Measurements from ENCODE around the gene POC1A.
"Not testable (repeated sequence)": the region's sequence is repeated elsewhere in the genome, so short reads cannot be mapped to it uniquely, and the experiment has no call there.

Gene POC1A

DNA sequence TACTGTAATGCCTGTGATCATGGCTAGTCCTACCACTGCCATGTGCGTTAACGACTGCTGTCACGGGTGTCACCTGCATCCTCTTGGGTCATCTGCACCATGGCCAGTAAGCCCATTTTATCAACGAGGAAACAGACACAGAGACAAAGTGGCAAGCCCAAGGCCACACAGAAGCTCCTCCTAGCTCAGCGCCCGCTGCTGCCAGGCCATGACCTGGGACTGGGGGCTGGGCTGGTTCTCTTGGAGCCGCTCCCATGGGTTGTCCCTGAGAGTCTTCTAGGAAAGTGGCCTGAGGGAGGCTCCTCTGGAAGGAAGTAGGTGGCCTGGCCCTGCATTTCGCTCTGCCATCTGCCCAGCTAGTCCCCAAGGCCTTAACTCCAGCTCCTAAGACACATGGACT is 102.8 kb downstream of the POC1A start:
- DNase-seq (ENCODE audit: low read depth in 1 of 2, low spot score in 1 of 2): no peak

DNA sequence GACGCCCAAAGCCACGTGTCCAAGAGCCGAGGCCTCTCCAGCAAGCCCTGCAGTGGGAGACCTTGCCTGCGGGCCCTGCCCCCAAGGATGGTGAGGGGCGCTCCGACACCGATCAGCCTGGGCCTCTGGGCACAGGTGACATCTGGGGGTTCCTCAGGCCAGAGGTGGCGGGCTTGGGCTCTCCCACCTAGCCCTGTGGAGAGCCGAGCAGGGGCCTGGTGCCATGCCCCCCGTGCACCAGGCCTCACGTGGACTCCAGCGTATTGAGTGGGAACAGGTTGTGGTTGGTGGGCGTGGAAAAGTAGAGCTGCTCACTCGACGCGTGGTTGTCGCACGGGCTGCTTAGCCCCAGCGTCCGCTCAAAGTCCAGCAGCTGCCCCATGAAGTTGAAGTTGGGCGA is 103.7 kb downstream of the POC1A start:
- DNase-seq (ENCODE audit: low read depth in 1 of 2, low spot score in 1 of 2): no peak

DNA sequence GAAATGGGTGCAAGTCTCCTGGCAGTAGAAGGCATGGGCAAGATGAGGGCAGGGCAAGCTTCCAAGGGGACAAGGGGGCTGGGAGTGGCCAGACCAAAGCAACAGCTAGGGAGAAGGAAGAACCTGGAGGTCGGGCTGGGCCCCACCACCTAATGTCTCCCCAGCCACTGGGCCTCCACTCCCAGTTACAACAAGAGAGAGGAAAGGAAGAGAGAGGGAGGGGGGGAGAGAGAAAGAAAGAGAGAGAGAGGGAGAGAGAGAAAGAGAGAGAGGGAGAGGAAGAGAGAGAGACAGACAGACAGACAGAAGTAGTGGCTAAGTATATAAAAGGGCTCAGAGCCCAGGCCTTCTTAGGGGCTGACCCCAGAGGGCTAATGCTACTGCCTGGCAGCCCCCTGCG is 104.7 kb downstream of the POC1A start:
- DNase-seq (ENCODE audit: low read depth in 1 of 2, low spot score in 1 of 2): no peak

DNA sequence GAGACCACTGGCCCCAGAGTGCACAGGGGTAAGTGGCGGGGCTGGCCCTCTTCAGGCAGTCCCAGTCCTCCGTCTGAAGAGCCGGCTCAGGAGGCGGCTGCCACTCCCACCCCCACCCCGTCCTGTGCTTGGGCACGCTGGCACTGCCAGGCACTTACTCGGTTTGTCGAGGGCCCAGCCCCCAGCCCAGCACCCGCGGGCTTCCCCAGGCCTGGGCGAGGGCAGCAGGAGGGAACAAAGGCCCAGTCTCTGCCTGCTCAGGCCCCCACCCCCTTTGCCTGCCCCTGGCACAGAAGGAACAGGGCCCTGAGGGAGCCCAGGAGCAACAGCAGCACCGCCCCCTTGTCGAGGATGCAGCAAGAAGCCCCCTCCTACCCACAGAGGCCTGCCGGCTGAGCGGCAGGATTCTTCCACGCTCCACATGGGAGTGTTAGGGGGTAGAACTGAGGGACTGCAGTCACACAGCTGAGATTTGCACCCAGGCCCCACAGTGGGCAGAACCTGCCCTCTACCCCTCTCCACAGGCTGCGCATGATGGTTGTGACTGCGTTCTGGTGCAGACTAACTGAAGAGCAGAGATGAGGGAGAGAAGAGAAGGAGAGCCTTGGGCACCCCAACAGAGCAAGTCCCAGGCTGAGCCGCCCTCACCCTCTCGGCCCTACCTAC is 106.8 kb downstream of the POC1A start:
- DNase-seq (ENCODE audit: low read depth in 1 of 2, low spot score in 1 of 2): no peak

DNA sequence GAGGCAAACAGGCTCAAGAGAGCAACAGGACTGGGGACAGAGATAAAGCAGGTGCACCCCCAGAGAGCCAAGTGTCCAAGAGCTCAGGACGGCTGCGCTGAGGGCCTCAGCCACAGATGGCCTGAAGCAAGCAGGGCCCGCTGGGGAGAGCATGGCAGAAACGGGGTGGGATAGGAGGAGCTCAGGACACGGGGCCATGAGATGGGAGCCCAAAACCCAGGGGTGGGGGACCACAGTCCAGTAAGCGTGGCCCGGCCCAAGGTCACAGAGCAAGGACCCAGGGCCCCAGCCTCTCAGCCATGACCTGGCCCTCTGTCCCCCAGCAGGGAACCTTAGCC is 107.4 kb downstream of the POC1A start:
- no peak for DNase-seq (ENCODE audit: low read depth in 1 of 2, low spot score in 1 of 2)

DNA sequence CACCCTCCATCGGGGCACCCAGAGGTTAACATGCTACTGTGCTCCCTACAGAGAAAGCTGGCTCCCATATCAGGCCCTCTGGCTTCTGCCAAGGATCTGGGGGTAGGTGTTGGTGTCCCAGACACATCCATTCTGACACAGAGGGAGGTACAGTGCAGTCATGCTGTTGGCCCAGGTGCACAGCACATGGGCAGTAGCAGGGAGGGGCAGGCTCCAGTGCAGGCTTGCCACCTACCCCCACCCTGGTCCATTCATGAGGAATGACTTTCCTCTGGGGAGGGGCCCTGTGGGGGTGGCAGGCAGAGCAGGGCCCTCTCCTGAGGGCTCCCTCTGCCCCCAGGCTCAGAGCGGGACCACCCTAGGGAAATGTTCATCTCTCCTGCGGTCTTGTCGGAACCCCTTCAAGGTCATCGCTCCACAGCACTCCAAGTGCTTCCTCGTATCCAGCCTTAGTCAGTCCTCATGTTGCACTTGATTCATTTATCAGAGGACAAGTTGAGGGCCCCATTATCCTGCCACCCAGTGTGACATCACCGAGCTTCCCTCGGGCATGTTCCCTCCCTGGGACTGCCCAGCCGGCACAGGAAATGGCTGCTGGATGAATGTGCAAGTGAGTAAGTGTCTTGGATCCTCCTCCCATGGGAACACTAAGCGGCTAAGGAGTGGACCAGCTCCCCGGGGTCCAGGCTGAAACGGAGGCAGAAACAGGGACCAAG is 107.9 kb downstream of the POC1A start:
- no peak for DNase-seq (ENCODE audit: low read depth in 1 of 2, low spot score in 1 of 2)

DNA sequence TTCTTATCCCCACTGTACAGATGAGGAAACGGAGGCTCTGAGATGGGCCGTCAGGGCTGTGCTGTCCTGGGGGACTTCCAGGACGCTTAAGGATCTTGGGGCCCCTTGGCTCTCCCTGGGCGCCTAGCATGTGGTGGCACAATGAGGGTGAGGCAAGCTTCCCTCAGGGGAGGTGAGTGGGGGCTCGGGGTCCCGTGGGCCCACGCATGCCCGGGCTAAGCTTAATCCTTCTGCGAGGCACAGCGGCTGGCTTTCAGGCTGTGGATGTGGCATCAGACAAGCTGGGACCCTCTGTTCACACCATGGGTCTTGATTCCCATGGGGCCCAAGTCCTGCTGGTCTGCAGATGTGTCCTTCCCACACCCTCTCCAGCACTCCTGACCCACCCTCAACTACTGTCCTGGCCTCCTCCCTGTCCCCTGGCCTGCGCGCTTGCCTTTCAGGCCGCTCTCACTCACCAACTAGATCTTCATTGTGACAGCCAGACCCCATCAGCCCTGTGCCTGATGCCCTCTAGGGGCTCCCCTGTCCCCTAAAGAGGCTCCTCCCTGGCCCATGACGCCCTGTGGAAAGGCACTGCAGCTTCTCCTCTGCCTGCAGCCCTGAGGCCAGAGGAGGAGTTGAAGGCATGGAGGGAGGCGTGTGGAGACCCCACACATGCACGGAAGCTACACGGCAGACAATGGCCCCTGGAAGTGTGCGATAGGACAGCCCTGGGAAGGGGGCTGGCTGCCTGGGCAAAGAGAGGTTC is 109.2 kb downstream of the POC1A start:
- no peak for DNase-seq (ENCODE audit: low read depth in 1 of 2, low spot score in 1 of 2)

DNA sequence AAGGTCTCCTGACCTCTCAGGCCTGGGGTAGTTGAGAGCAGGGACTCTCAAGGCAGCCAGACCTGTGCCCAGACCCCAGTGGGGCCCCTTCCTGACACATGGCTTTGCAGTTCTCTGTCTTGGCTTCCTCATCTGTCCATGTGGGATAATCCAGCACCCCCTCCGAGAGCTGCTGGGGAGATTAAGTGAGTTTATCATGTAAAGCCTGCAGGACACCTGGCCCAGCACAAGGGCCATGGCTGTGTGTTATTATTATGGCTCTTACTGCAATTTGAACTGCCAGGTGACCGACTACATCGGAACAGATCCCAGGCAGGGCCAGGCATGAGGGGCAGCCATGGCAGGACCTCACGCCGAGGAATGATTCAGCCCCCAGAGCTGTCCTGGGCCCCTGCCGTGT is 110.5 kb downstream of the POC1A start:
- no peak for DNase-seq (ENCODE audit: low read depth in 1 of 2, low spot score in 1 of 2)

DNA sequence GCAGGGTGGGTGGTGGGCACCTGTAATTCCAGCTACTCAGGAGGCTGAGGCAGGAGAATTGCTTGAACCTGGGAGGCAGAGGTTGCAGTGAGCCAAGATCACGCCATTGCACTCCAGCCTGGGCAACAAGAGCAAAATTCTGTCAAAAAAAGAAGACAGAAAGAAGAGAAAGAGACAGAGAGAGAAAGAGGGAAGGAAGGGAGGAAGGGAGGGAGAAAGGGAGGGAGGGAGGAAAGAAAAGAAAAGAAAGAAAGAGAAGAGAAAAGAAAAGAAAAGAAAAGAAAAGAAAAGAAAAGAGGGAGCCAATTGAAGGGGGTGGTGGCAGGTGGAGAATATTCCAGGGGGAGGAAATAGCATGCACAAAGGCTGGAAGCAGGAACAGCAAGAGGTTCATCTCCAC is 111.2 kb downstream of the POC1A start:
- DNase-seq (ENCODE audit: low read depth in 1 of 2, low spot score in 1 of 2): not testable (repeated sequence)

DNA sequence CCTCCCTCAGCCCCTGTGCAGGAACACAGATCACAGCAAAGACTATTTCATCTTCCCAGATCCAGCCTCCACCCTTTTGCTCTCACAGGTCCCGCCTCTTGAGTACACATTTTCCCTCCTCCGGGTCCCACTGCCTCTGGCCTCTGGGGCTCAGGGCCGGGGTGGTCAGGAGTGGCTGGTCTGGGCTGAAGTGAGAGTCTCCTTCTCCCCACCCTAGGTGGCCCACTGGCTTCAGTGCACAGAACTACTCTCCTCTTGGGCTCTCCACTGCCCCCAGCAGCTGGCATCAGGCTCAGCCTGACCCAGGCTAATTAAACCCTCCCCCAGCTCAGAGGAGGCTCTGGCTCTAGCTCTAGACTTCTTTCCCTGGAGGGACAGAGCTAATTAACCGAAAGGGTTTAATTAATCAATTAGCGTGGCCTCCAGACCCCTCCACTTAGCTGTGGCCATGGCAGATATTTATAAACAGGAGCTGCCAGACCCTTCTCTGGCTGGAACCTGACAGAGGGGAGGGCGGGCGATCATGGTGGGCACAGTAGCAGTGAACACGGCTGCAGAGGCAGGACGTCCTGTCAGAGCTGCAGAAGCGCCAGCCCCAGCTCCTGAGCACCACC is 113.0 kb downstream of the POC1A start:
- no peak for DNase-seq (ENCODE audit: low read depth in 1 of 2, low spot score in 1 of 2)

DNA sequence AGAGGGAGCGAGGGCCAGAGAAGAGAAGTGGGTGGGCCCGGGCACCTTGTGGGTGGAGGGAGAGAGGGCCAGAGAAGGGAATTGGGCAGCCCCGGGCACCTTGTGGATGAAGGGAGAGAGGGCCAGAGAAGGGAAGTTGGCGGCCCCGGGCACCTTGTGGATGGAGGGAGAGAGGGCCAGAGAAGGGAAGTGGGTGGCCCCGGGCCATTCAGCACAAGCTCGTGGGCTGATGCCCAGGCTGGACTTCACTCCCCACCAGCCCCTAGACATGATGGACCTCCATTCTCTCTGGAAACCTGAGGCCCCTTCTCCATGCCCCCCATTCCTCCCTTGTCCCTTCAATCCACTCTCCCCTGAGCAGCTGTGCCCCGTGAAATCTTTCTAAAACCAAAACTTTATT is 113.6 kb downstream of the POC1A start:
- no peak for DNase-seq (ENCODE audit: low read depth in 1 of 2, low spot score in 1 of 2)

DNA sequence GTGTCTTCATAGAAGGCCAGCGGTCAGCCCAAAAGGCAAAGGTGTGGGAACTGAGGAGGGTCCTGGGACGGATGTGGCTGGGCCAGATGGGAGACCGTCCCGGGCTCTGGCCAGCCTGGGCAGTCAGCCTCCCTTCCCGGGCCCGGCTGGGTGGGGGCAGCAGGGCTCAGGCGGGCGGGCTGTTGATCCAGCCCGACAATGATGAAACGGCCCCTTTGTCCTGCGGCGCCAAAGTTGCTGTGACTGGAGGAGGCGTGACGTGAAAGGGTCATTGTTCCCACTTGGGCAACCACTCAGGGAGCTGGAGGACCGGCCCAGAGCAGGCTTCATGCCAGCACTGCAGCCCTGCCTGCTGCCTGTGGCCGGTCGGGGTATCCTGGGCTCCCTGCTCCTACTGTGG is 114.4 kb downstream of the POC1A start:
- DNase-seq (ENCODE audit: low read depth in 1 of 2, low spot score in 1 of 2): no peak

DNA sequence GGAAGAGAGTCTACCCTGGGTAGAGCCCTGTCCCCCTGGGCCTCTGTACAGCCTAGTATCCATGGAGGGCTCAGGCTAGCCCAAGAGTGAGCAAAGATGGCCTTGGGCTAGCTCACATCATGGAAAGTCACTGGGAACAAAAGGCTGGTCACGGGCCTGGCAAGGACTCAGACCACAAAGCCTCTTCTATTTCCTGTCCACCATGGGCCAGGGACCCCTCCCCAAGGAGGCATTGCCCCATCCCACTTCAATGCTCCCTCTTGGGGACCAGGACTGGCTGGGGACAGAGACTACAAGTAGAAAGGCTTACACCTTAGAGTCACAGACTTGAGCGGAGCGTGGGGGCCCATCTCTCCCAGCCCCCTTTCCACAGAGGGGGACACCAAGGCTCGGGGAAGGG is 114.8 kb downstream of the POC1A start:
- no peak for DNase-seq (ENCODE audit: low read depth in 1 of 2, low spot score in 1 of 2)

DNA sequence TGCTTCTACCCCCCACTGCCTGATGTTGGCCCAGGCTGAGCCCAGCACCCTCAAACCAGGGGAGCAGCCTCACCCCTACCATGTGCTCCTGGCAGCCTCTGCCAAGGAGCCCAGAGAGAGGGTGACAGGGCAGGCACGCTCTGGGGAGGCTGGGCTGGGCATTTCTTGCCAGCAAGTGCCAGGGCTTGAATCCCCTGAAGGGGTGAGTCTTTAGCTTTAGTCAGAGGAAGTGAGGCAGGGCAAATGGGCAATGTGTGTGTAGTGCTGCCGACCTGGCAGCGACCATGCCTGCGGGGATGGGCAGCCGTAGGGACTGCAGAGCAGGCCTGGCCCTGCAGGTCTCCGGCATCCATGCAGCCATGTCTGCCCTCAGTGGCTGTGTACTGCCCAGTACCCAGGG is 116.0 kb downstream of the POC1A start:
- no peak for DNase-seq (ENCODE audit: low read depth in 1 of 2, low spot score in 1 of 2)

DNA sequence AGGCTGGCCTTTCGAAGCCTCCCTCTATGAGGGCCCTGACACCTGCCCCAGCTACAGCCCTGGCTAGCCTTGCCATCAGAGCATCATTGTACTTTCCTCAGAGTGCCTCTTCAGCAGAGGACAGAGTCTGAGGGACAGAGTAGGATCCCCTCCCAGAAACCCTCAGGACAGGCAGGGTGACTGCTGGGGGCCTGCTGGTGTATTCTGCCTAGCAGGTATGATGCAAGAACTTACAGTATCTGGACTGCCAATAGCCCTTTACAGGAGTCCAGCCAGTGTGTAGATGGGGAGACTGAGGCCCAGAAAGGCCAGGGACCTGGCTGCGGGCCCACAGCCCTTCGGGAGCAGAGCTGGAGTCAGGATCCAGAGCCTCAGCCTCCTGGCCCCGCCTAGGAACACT is 116.9 kb downstream of the POC1A start:
- DNase-seq (ENCODE audit: low read depth in 1 of 2, low spot score in 1 of 2): no peak

DNA sequence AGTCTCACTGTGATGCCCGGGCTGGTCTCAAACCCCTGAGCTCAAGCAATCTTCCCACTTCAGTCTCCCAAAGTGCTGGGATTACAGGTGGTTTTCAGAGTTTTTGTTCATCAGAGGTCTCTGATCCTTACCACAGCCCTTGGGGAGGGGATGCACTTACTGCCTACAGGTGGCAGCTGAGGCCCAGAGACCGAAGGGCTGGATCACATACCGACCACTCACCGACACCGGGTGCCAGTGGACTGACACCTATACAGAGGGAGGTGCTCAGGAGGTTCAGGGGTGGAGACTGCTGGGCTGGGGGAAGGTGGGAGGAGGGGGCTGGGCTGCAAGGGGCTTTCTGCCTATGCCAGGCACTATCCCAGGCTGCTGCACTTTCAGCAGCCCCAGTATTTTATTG is 117.4 kb downstream of the POC1A start:
- DNase-seq (ENCODE audit: low read depth in 1 of 2, low spot score in 1 of 2): no peak

DNA sequence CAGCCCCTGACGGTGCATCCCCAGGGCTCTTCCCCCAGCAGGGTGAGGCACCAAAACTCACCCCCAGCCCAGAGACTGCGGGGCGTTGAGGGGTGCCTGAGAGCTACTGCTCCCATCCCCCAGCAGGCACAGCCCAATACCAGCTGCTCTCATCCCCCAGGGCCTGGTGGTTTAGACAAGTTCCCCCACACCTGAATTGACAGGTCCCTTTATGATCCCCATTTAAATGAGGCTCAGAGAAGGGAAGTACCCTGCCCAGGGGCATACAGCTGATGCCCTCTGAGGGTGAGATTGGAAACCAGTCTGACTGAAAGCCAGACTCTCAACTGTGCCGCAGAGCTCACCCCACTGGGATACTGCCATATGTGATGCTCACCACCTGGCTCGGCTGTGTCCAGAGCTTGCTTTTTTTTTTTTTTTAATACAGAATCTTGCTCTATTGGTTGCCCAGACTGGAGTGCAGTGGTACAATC is 118.0 kb downstream of the POC1A start:
- DNase-seq (ENCODE audit: low read depth in 1 of 2, low spot score in 1 of 2): no peak

DNA sequence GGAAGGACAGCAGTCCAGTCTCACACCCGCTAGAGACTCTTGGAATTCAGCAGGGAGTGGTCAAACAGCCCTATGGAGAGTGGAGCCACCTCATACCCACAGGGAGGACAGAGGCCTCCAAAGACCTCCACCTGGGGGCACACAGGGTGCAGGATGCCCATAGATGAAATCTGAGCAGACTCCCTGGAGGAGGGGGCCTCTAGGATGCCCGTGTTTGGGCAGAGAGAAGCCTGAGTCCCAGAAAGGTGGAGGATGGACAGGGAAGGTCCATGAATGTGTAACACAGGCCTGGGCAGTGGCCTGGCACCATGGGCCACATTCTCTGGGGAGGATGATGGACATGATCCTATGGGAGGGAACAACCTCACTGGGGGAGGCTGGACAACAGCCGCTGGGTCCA is 119.6 kb downstream of the POC1A start:
- no peak for DNase-seq (ENCODE audit: low read depth in 1 of 2, low spot score in 1 of 2)

DNA sequence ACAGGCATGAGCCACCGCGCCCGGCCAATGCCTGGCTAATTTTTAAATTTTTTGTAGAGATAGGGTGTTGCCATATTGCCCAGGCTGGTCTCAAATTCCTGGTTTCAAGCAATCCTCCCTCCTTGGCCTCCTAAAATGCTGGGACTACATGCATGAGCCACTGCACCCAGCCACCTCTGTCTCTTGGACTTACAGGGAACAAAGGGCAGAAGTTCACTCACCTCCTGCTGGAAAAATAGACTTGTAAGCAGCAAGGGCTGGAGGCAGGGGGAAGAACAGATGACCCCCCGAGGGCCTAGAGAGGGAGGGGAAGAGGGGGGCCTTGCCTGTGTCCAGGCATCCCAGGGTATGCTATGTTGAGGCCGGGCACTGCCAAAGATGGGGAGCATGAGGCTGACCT is 120.0 kb downstream of the POC1A start:
- no peak for DNase-seq (ENCODE audit: low read depth in 1 of 2, low spot score in 1 of 2)

DNA sequence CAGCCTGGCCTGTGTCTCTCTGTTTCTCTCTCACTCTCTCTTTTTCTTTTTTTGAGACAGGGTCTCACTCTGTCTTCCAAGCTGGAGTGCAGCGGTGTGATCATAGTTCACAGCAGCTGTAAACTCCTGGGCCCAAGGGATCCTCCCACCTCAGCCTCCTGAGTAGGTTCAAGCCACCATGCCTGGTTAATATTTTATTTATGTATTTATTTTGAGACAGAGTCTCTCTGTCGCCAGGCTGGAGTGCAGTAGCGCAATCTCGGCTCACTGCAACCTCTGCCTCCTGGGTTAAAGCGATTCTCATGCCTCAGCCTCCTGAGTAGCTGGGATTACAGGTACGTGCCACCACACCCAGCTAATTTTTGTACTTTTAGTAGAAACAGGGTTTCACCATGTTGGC is 120.5 kb downstream of the POC1A start:
- not testable (repeated sequence) for DNase-seq (ENCODE audit: low read depth in 1 of 2, low spot score in 1 of 2)

DNA sequence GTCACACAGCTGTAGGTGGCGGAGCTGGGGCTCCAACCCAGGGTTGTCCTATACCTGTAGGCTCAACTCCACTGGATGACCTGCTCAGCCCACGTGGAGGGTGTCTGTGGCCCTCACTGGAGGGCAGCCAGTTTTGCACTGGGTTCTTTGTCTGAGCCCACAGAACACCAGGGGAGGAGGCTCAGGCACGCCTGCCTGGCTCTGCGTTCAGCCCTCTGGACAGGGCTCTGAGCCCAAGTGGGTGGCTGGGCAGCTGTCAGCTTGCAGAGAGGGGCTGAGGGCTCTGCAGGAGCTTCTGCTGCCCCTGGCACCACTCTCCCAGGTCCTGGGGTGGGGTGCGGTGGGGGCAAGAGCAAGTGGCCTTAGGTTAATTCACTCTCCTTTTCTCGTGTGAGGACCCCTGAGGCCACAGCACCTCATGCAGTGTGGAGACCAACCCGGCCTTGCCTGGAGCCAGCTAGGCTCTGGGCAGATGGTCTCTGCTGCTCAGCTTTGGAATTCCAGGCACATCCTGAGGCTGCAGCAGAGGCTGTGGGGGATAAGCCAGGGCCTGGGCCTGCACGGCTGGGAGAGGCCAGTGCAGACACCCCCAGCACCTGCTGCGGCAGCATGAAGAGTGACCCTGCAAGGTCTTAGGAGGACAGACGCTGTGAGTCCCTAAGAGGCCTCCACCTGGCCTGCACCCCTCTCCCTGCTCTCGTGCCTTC is 121.4 kb downstream of the POC1A start:
- no peak for DNase-seq (ENCODE audit: low read depth in 1 of 2, low spot score in 1 of 2)

All from activated CD4-positive, alpha-beta T cell treated with anti-CD3 and anti-CD28 coated beads, Interleukin-2, amount 50 U/mL, for 24 hours (primary cell).